ENCODE results near the gene C16orf74.
A peak's percentile ranks its signal among the peaks of the same experiment; 100 is the strongest.

The C16orf74 gene

GRCh38 chr16:85689950-85690320 lies 61.0 kb downstream of the C16orf74 start:
- no peak for DNase-seq

- DNase-seq, result no peak
These were observed 61.5 kb downstream of the C16orf74 start for GRCh38 chr16:85689285-85689949.

- peak; percentile 86 to 92 for DNase-seq
These were observed 62.2 kb downstream of the C16orf74 start, which contains the start of gene GINS2 for GRCh38 chr16:85688586-85689284. GINS2 (minus strand) TSS chr16:85688954; CDS start chr16:85688898, 56 bp downstream.

GRCh38 chr16:85687651-85688471 lies 63.0 kb downstream of the C16orf74 start:
- DNase-seq, result no peak

GRCh38 chr16:85686912-85687591 lies 63.8 kb downstream of the C16orf74 start:
- no peak for DNase-seq

- no peak for DNase-seq
These were observed 65.6 kb downstream of the C16orf74 start for GRCh38 chr16:85685251-85685650.

- DNase-seq, result no peak
These were observed 67.5 kb downstream of the C16orf74 start for GRCh38 chr16:85683363-85683762.

- DNase-seq, result no peak
These were observed 68.4 kb downstream of the C16orf74 start for GRCh38 chr16:85682516-85682915.

- no peak for DNase-seq
These were observed 69.6 kb downstream of the C16orf74 start for GRCh38 chr16:85681255-85681654.

GRCh38 chr16:85680352-85680944 lies 70.4 kb downstream of the C16orf74 start:
- no peak for DNase-seq

- no peak for DNase-seq
These were observed 71.0 kb downstream of the C16orf74 start for GRCh38 chr16:85679870-85680269.

- no peak for DNase-seq
These were observed 72.1 kb downstream of the C16orf74 start for GRCh38 chr16:85678821-85679220.

- DNase-seq, result no peak
These were observed 72.9 kb downstream of the C16orf74 start for GRCh38 chr16:85678016-85678415.

GRCh38 chr16:85677383-85677967 lies 73.4 kb downstream of the C16orf74 start:
- no peak for DNase-seq

GRCh38 chr16:85676466-85676865 lies 74.4 kb downstream of the C16orf74 start:
- DNase-seq, result no peak

GRCh38 chr16:85675251-85675874 lies 75.5 kb downstream of the C16orf74 start:
- DNase-seq, result peak; percentile 37 to 62

- no peak for DNase-seq
These were observed 76.1 kb downstream of the C16orf74 start for GRCh38 chr16:85674828-85675227.

GRCh38 chr16:85674418-85674755 lies 76.5 kb downstream of the C16orf74 start:
- no peak for DNase-seq

- DNase-seq, result no peak
These were observed 77.1 kb downstream of the C16orf74 start for GRCh38 chr16:85673529-85674417.

- DNase-seq, result no peak
These were observed 80.1 kb downstream of the C16orf74 start for GRCh38 chr16:85670840-85671239.

Measured in inflammatory macrophage (primary cell).